A673 (cell line): ENCODE results near the gene SOX21.

Experiments
- CTCF ChIP-seq: fragments of 300-800, 200-600 bp; sonication (generic); conservative IDR thresholded peaks from 2 replicates; pipeline ENCODE4 v1.5.1; 2017; ENCODE audit warnings: low read depth, mild to moderate bottlenecking, antibody characterized with exemption, low read length, moderate library complexity, mixed read lengths
- EZH2 ChIP-seq: fragments of 200-600 bp; sonication (generic); IDR thresholded peaks from 2 replicates; pipeline ENCODE4 v1.6.1; 2017; ENCODE audit warnings: borderline replicate concordance, low read depth, mild to moderate bottlenecking, mixed read lengths, antibody characterized with exemption, low read length; ENCODE audit not compliant: poor library complexity, severe bottlenecking

- TF ChIP-seq CTCF (no peak), EZH2 (no peak)
Measured at GRCh38 chr13:94712287-94712811, at the start of gene SOX21.
